ENCODE measurements around the gene NOTUM.
"Not testable (repeated sequence)": the region's sequence is repeated elsewhere in the genome, so short reads cannot be mapped to it uniquely, and the experiment has no call there.

NOTUM gene

GRCh38 chr17:81956607-81957589 lies 4.1 kb downstream of the NOTUM start:
- no peak for DNase-seq

- no peak for DNase-seq
Measured at GRCh38 chr17:81955756-81956544, 5.0 kb downstream of the NOTUM start.

GRCh38 chr17:81955058-81955681 lies 5.8 kb downstream of the NOTUM start:
- DNase-seq, result no peak

DNA sequence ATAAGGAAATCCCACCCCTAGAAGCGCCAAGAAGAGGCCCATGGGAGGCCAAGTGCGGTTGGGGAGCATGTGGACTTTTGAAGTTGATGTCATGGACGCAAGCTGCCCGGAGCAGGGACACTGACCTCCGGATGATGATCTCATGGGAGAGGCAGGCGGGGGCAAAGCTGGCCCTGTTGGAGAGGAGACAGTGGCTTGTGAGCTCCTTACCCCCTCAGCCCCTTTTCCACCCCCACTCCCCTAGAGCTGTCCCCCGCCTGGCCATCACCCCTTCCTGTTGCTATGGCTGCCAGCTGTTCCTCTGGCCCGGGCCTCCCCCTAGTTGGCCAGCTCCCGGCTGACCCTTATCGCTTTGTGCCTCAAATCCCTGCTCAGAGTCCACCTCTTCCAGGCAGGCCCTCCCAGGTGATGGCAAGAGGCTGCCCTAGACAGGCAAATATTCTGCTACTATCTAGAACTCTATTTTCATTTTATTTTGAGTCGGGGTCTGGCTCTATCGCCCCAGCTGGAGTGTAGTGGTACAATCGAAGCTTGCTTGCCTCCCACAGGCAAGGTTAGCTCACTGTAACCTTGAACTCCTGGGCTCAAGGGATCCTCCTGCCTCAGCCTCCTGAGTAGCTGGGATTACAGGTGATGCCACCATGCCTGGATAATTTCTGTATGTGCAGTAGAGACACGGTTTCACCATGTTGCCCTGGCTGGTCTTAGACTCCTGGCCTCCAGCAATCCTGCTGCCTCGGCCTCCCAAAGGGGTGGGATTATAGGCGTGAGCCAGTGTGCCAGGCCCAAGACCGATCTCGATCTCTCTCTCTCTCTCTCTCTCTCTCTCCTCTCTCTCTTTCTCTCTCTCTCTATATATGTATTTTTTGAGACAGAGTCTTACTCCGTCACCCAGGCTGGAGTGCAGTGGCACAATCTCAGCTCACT lies 6.6 kb downstream of the NOTUM start:
- DNase-seq, result no peak

- DNase-seq, result not testable (repeated sequence)
Measured at GRCh38 chr17:81953443-81953842, 7.5 kb downstream of the NOTUM start.

DNA sequence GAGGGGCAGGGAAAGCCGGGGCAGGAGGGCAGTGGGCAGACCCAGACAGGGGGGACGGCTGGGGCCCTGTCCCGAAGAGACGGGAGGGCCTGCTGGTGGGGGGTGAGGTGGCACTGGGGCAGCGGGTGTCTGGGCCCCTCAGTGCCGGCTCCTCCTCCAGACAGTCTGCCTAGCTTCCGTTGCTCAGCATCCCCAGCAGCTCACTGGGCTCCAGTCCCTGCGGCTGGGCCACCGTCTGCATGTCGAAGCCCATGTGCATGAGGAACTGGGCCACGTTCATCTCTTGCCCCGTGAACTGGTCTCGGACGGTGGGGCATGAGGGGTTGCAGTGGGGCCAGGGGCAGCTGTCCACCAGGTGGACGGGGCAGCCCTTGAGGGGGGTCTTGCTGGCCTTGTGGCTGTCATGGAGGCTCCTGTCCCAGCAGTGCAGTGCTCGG lies 8.2 kb downstream of the NOTUM start:
- DNase-seq, result no peak

- no peak for DNase-seq
Measured at GRCh38 chr17:81951785-81952684, 9.0 kb downstream of the NOTUM start.

DNA sequence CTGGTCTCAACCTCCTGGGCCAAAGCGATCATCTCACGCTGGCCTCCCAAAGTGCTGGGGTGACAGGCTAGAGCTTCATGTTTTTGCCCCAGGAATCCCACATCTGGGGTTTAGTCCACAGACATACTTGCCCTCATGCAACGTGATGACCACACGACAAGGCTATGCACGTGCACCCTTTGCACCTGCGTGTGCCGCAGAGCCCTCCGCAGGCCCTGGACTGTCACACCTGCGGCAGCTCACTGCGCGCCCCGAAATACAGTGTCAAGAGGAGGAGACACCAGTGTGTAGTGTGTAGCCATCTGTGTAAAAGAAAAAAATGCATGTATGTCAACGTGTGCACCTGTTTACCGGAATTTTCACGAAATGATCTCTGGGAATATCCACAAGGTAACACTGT lies 10.5 kb downstream of the NOTUM start:
- no peak for DNase-seq

DNA sequence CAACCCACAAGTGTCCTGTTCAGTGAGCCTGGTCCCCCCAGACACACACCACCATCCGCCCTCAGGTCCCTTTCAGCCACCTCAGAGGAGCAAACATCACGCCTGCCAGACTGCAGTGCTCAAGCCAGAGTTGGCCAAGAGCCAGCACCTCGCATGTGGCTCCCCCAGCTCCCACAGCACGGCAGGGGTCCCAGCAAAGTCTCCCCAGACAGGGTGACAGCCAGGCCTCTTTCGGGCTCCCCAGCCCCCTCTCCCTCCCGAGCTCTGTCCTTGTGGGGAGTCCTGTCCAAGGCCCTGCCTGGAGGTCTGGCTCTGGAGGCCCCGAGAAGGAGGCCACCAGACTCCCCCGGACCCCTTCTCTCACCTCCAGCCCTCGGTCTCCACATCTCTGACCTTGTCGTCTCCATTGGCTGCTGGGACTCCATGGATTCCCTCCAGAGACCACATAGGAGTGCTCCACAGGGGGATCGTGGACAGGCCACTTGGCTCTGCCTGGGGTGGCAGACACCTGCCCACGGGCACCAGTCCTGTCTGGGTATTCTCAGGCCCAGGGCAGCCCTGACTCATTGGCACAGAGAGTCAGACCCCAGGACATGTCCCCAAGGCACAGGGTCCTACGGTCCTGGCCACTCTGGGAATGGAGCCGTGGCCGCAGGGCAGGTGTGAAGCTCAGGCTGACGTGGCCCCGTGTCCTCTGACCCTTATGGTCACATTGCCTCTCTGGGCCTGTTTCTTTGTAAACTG lies 12.2 kb downstream of the NOTUM start:
- DNase-seq, result no peak

GRCh38 chr17:81947189-81947588 lies 13.8 kb downstream of the NOTUM start, which contains the start of gene MYADML2:
Gene MYADML2, minus strand, starts transcription at chr17:81947233. Its CDS starts 5,492 bp downstream, at chr17:81941741.
- no peak for DNase-seq

- no peak for DNase-seq
Measured at GRCh38 chr17:81944858-81945257, 16.1 kb downstream of the NOTUM start.

DNA sequence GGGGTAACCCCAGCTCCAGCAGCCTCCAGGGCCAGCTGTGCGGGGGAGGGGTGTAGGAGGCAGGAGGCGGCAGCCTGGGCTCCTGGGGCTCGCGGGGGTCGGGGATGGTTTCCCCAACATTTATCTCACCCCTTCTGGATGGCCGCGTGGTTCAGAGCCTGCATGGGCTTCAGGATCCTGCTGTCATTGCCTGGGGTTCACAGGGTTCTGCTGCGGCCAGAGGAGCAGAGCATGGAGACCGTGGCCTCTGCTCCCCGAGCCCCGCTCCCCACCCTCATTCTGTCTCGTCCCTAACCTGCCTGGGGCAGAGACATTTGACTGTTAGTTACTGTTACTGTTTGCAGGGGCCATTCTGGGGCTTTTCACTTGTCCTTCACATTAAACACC lies 18.8 kb downstream of the NOTUM start:
- no peak for DNase-seq

DNA sequence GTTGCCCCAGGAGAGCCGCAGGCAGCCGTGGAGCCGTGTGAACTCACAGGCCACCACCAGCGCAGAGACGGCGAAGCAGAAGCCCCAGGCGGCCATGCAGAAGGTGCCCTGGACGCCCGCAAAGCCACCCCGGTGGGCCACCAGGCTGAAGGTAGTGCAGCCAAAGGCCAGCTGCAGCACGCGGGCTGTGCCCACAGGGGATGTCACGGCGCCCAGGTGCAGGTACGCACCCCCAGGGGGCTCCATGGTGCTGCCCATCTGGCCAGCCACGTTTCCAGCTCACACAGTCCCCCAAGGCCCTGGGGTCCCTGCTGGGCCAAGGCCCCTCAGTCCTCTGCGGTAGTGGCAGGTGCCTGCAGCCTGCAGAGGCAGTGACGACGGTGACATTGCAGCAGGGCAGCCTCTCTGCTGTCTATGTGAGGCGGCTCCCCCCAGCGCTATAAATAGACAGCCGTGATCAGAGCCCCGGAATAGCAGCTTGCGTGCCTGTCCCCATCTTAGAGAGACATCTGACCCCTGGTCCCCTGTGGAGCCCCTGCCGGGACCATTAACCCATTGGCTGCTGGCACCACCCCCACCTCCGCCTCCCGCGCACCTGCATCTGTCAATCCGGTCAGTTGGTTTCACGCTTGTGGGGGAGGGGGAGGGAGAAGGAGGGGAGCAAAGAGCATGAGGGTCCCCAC lies 19.4 kb downstream of the NOTUM start:
- DNase-seq, result no peak

DNA sequence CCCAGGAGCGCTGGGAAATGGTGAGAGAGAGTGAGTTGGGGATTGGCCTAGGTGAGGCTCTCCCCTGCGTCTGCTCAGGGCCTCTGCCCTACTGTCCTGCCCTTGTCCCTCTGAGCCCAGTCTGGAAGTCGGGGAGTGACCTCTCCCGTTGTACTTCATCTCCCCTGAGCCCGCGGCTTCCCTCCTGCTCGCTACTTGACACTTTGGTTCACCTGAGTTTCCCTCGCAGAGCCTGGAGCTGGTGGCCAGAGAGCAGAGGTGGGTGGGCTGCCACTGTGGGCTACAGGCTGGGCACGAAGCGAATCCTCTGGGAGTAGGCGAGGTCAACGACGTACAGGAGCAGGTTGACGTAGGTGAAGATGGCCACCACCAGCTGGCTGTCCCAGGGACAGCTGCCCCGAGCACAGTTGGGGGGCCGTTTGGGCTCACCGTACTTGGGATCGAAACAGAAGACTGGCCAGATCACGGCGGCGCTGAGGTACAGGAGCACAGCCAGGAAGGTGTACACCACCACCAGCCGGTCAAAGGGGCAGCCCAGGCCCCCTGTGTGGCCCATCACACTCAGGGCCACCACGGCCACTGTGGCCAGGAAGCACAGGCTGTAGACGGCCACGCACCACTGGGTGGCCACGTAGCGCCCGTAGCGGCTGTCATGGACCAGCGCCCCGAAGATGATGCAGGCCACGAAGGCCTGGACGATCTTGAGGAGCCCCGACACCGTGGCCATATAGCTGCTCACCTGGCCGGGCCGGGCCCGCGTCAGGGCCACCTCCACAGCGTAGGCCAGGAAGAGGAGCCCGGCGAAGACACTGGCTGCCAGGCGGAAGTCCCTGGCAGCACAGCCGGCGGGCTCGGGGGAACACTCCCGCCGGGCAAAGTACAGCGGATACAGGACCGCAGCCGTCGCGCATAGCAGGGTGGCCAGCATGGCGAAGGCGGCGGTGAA lies 20.2 kb downstream of the NOTUM start:
- no peak for DNase-seq

- no peak for DNase-seq
Measured at GRCh38 chr17:81939881-81940385, 21.1 kb downstream of the NOTUM start.

- no peak for DNase-seq
Measured at GRCh38 chr17:81939218-81939617, 21.8 kb downstream of the NOTUM start.

GRCh38 chr17:81935709-81936084 lies 25.3 kb downstream of the NOTUM start:
- DNase-seq, result no peak
